Transverse colon (tissue), 4 donors: Measurements from ENCODE around the gene RNF130. TPM values are rescaled to one million over a fixed set of nuclear protein-coding genes. Genes with fewer than 3 reads are reported as not detected.

Experiments used
- DNase-seq: peaks from one replicate; pipeline ENCODE4 v3.0.0-alpha.2; 2019
- H3K27ac ChIP-seq, 4 donors: fragments of 200-600 bp; sonication (generic); 2 replicates each; pipeline ENCODE4 v1.5.1; 2016 to 2018; ENCODE audit warnings: inconsistent platforms in 4 of 4
- H3K27me3 ChIP-seq: fragments of 200-600 bp; sonication (generic); 2 replicates; pipeline ENCODE4 v1.5.1; 2017; ENCODE audit warnings: inconsistent platforms
- H3K36me3 ChIP-seq, 4 donors: fragments of 200-600 bp; sonication (generic); 2 replicates each; pipeline ENCODE4 v1.5.1; 2017 to 2019; ENCODE audit warnings: inconsistent platforms in 4 of 4
- H3K4me1 ChIP-seq, 4 donors: fragments of 200-600 bp; sonication (generic); 2 replicates each; pipeline ENCODE4 v1.5.1; 2017 to 2020; ENCODE audit warnings: inconsistent platforms in 4 of 4
- H3K4me3 ChIP-seq, 4 donors: fragments of 200-600 bp; sonication (generic); 1 replicate in 1 of 4; 2 replicates in 3 of 4; pipeline versions ENCODE4 v1.5.1 to v1.6.1; 2017 to 2019; ENCODE audit warnings: inconsistent platforms in 4 of 4
- H3K9me3 ChIP-seq, 2 donors: fragments of 200-600 bp; sonication (generic); 2 replicates each; pipeline ENCODE4 v1.5.1; 2017 to 2019; ENCODE audit warnings: inconsistent platforms in 2 of 2
- CTCF ChIP-seq, 5 experiments: fragments of 200-600 bp in 3 of 5; fragments of 450-650 bp in 2 of 5; sonication (generic) in 3 of 5; IDR thresholded peaks; 1 replicate in 2 of 5; 2 replicates in 3 of 5; pipeline ENCODE4 v1.5.1; 2016 to 2017; ENCODE audit warnings: antibody characterized with exemption in 5 of 5, inconsistent platforms in 3 of 5, mild to moderate bottlenecking in 2 of 5, moderate library complexity in 1 of 5
- EP300 ChIP-seq: sonication (generic); formaldehyde crosslinking; IDR thresholded peaks from one replicate; pipeline ENCODE4 v1.6.1; 2017; ENCODE audit warnings: antibody characterized with exemption, low read depth
- POLR2A ChIP-seq: fragments of 450-650 bp; IDR thresholded peaks from one replicate; pipeline ENCODE4 v1.6.1; 2016; ENCODE audit warnings: antibody characterized with exemption, mild to moderate bottlenecking, moderate library complexity
- POLR2AphosphoS5 ChIP-seq, 3 donors: sonication (generic); formaldehyde crosslinking; IDR thresholded peaks; one replicate each; pipeline ENCODE4 v1.6.1; 2016; ENCODE audit warnings: antibody characterized with exemption in 3 of 3
- WGBS, 2 donors: methylation state at CpG; one replicate each; pipeline ENCODE4 v1.1.5; 2018; ENCODE audit warnings: low coverage in 1 of 2; 5-methylcytosine and 5-hydroxymethylcytosine counted together
- in situ Hi-C, 4 donors: fragments of 200-750 bp; cut with MboI; loops; one replicate each; pipeline versions ENCODE4 v1.15.0 to v1.15.1; 2017; ENCODE audit warnings: low sequenced_read_pairs in 3 of 4, low pct_ligation_motif_present in 1 of 4, low pct_unique_long_range_greater_than_20kb in 1 of 4
- intact Hi-C: fragments of 100-400 bp; cut with DNase I; formaldehyde crosslinking; loops from one replicate; pipeline ENCODE4 v1.15.1; 2023; ENCODE audit warnings: low total_unique reads
- small RNA-seq, 4 donors: library from RNA; depleted of rRNA; stranded (forward); fragments of <200 nt; gene quantifications; one replicate each; pipeline ENCODE3, GENCODE V24; 2016
- total RNA-seq, 4 donors: library from RNA; depleted of rRNA; stranded (reverse); fragments of >200 nt; gene quantifications; one replicate each; pipeline ENCODE4 v1.1.0, GENCODE V29; 2016

Gene RNF130
- total RNA-seq, 4 donors from 2014 or later = 62.2 to 95.2 (median 70.3) TPM

GRCh38 chr5:179906294-179906794 is 165.2 kb downstream of the RNF130 start:
- intact Hi-C loops = loop anchor here (5.0 kb wide), 1 partner anchor 104 kb away; no protein-coding TSS in a partner anchor
- Histone ChIP-seq H3K36me3 (peaks cover 0 to 10% (median 5%) of the 10 kb centered on the region in 4 donors), H3K4me1 (peaks cover 14 to 23% (median 20%) of the 10 kb centered on the region in 4 donors), H3K4me3 (peak overlapping the region in 3 of 4 donors; percentile 64 to 81 (median 67)), H3K27me3 (no peaks in the 10 kb centered on the region), H3K9me3 (no peaks in the 10 kb centered on the region), H3K27ac (peak overlapping the region in 3 of 4 donors; percentile 82 to 88 (median 85))
- TF ChIP-seq POLR2AphosphoS5 (IDR thresholded peaks at IDR 0.05) (no peak), POLR2A (no peak), EP300 (no peak)
- 89% methylated on average over 24 of the region's 24 CpGs; no CpG with 5 or more reads in 1 of the 2 donors for WGBS, 2 donors
- no peak for DNase-seq
- in situ Hi-C loops = loop anchor here in 1 of 4 donors (25.0 kb wide), 1 partner anchor 181 kb away; no protein-coding TSS in a partner anchor

GRCh38 chr5:179905161-179905560 is 166.4 kb downstream of the RNF130 start:
- H3K9me3 ChIP-seq = no peaks in the 10 kb centered on the region
- intact Hi-C loops = loop anchor here (5.0 kb wide), 1 partner anchor 103 kb away; no protein-coding TSS in a partner anchor
- no peak overlapping the region for H3K27ac ChIP-seq
- peaks cover 0 to 10% (median 5%) of the 10 kb centered on the region in 4 donors for H3K36me3 ChIP-seq
- in situ Hi-C loops = loop anchor here in 1 of 4 donors (25.0 kb wide), 1 partner anchor 182 kb away; no protein-coding TSS in a partner anchor
- no peak for TF ChIP-seq CTCF (IDR thresholded peaks at IDR 0.05)
- TF ChIP-seq POLR2AphosphoS5 (IDR thresholded peaks at IDR 0.05) = no peak
- TF ChIP-seq EP300 = no peak
- peaks cover 14 to 23% (median 20%) of the 10 kb centered on the region in 4 donors for H3K4me1 ChIP-seq
- 83 to 86% methylated on average over 7 to 8 of the region's 8 CpGs for WGBS, 2 donors
- no peak overlapping the region for H3K4me3 ChIP-seq
- DNase-seq = no peak
- H3K27me3 ChIP-seq = no peaks in the 10 kb centered on the region

Small RNA genes lying within 50 kb of the gene (small RNA-seq; reads per million reads assigned to genes)
- gene MIR340 = 26.3 to 240 (median 153) reads per million in 4 donors

Other genes starting within 250 kb of the RNF130 start
- gene MRNIP, start 212.9 kb downstream of the RNF130 start, total RNA-seq = 100 to 1,000 TPM in 1 of 4 donors, 10 to 100 TPM in 3; 24.7 to 124 (median 42.9) TPM
- gene TBC1D9B, start 163.9 kb downstream of the RNF130 start, total RNA-seq = 100 to 1,000 TPM in 2 of 4 donors, 10 to 100 TPM in 2; 90.5 to 178 (median 127) TPM
- gene RASGEF1C, start 137.5 kb upstream of the RNF130 start, total RNA-seq = 1 to 10 TPM in 1 of 4 donors, under 1 TPM in 1, not detected in 2; 0.14 to 3.0 TPM
- gene MAPK9, start 220.3 kb upstream of the RNF130 start, total RNA-seq = 10 to 100 TPM; 25.5 to 42.3 (median 36.5) TPM